HG03108 (cell line): Measurements from ENCODE around the gene AKAP8L.
"Not testable (repeated sequence)": the region's sequence is repeated elsewhere in the genome, so short reads cannot be mapped to it uniquely, and the experiment has no call there.

Experiments used
- ATAC-seq: cut with Tn5 transposase; IDR thresholded peaks from one replicate; pipeline ENCODE4 v1.9.1; 2021; ENCODE audit warnings: moderate library complexity; ENCODE audit not compliant: unreplicated experiment

Gene AKAP8L

GRCh38 chr19:15357906-15358305 is 60.9 kb downstream of the AKAP8L start:
- ATAC-seq, result no peak

GRCh38 chr19:15354566-15355296 is 64.1 kb downstream of the AKAP8L start:
- ATAC-seq, result no peak

- no peak for ATAC-seq
Measured at GRCh38 chr19:15353908-15354307, 64.9 kb downstream of the AKAP8L start.

GRCh38 chr19:15352535-15352934 is 66.3 kb downstream of the AKAP8L start:
- ATAC-seq, result not testable (repeated sequence)

GRCh38 chr19:15341328-15341727 is 77.5 kb downstream of the AKAP8L start:
- ATAC-seq, result not testable (repeated sequence)

- no peak for ATAC-seq
Measured at GRCh38 chr19:15340086-15340485, 78.7 kb downstream of the AKAP8L start.

- ATAC-seq, result no peak
Measured at GRCh38 chr19:15337202-15337601, 81.6 kb downstream of the AKAP8L start.

- ATAC-seq, result not testable (repeated sequence)
Measured at GRCh38 chr19:15335992-15336391, 82.8 kb downstream of the AKAP8L start.

GRCh38 chr19:15332311-15332996 is 86.3 kb downstream of the AKAP8L start, which contains the start of gene BRD4:
TSS of gene BRD4 (minus strand) at chr19:15332539. CDS start at chr19:15273099, 59,440 bp downstream.
- no peak for ATAC-seq

GRCh38 chr19:15331419-15332310 is 87.1 kb downstream of the AKAP8L start:
- no peak for ATAC-seq

- no peak for ATAC-seq
Measured at GRCh38 chr19:15330801-15331418, 87.9 kb downstream of the AKAP8L start.
